ENCODE results near the gene NFATC2.

DNA sequence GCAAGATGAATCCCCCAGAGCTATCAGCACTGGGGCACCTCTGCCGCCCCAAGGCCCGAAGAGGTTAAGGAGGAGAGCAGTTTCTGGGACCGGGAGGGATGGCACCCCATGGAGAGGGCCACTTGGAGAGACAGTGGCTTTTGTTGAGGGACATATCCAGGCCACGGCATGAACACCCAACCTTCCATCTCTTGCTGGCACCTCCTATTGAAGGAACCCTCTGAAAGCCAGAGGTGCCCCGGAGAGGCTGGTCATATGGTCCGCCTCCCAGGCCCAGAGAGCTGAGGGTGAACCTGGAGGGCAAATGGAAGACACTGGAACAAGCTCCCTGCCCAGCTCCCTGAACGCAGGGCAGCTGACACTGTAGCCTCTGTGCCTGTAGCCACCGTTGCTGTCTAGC is 167.0 kb downstream of the NFATC2 start:
- TF ChIP-seq, protein P1, sequence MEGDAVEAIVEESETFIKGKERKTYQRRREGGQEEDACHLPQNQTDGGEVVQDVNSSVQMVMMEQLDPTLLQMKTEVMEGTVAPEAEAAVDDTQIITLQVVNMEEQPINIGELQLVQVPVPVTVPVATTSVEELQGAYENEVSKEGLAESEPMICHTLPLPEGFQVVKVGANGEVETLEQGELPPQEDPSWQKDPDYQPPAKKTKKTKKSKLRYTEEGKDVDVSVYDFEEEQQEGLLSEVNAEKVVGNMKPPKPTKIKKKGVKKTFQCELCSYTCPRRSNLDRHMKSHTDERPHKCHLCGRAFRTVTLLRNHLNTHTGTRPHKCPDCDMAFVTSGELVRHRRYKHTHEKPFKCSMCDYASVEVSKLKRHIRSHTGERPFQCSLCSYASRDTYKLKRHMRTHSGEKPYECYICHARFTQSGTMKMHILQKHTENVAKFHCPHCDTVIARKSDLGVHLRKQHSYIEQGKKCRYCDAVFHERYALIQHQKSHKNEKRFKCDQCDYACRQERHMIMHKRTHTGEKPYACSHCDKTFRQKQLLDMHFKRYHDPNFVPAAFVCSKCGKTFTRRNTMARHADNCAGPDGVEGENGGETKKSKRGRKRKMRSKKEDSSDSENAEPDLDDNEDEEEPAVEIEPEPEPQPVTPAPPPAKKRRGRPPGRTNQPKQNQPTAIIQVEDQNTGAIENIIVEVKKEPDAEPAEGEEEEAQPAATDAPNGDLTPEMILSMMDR (conservative IDR thresholded peaks at IDR 0.05; ENCODE audit: low read depth, low read length), result no peak
- no peak for TF ChIP-seq POLR2A (IDR thresholded peaks at IDR 0.05; ENCODE audit: low read depth, low read length)

All from IMR-90 (cell line).